NCI-H146 treated with DMSO at 0.1 percent for 48 hours (cell line): Measurements from ENCODE around the gene H3-3A.

Experiments
- DNase-seq: peaks from one replicate; lab custom pipeline; 2025; ENCODE audit not compliant: unreplicated experiment; lab: John Stamatoyannopoulos, UW

The H3-3A gene

DNA sequence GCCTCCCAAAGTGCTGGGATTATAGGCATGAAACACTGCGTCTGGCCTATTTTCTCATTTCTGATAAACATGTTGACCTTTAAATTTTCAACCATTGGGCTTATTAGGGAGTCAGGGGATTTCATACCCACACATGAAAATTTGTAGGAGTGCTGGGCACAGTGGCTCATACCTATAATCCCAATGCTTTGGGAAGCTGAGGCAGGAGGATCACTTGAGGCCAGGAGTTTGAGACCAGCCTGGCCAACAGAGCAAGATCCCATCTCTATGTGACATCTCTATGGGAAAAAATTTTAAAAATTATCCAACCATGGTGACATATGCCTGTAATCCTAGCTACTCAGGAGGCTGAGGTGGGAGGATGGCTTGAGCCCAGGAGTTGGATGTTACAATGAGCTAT, 10.5 kb upstream of the H3-3A start:
- DNase-seq = no peak

DNA sequence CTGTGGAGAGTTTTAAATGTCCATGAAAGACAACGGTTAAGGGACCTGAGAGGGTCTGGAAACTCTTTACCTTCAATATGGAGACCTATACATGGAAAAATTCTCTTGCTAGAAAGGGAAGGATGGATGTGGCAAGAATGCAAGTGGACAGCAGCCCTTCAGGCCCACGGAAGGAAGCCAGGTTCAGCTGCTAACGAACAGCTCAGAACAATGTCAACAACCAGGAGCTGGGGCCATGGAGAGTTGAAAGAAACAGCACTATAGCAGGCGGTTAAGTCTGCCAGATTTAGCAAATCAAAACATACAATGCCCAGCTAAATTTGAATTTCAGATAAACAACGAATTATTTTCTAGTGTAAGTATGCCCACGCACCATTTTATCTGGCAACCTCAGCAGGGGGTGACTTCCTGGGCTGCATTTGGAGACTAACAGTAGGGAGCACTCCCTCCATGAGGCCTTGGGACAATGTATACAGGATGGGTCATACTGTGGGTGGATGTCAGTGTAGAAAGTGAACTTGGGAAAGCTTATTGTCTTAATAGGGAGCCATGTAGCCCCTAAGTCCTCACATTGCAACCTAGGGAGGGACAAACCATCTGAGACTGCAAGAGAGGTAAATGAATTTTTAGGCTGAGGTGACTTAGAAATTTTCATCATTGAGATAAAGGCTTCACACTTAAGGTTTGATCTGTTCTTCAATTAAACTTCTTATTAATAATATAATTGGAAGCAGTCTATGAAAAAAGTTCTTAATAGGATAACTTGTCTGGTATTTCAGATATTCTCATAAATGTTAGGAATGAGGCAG, 7.8 kb upstream of the H3-3A start:
- peak; percentile 7 for DNase-seq

DNA sequence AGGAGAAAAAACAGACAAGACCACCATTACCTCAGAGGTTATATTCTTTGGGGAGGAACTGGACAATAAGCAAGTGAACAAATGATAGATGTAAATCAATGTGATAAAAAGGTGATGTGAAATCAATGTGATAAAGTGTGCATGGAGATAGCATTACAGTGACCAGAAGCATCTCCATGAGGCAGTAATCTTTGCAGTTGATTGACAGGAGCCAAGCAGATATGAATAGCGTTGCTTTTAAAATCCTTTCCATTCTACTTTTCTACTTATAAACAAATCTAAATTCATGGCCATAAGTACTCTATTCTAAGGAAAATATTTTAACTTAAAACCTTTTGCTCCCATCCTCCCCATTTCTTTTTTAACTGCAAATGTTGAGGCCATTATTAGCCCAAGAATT, 2.8 kb upstream of the H3-3A start:
- DNase-seq = no peak

DNA sequence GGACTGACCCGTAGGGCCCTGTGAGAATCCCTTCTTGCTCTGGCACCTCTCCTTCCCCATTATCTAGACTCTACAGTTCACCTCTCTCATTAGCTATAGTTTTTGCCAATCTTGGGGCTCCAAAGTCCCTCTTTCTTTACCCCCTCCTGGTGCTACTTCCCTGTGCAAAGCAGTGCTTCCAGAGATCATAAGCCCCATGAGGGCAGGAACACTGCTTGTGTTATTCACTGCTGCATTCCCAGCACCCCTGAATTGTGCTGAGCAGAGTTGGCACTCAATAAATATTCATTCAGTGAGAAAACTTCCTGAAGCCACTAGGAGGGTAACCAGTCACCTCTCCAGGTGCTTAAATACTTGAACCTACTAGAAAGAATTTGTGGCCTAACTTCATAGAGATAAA, 2.1 kb upstream of the H3-3A start:
- DNase-seq = no peak

- DNase-seq = peak; percentile 13
Observed at GRCh38 chr1:226061068-226061840, 1.3 kb upstream of the H3-3A start.

DNA sequence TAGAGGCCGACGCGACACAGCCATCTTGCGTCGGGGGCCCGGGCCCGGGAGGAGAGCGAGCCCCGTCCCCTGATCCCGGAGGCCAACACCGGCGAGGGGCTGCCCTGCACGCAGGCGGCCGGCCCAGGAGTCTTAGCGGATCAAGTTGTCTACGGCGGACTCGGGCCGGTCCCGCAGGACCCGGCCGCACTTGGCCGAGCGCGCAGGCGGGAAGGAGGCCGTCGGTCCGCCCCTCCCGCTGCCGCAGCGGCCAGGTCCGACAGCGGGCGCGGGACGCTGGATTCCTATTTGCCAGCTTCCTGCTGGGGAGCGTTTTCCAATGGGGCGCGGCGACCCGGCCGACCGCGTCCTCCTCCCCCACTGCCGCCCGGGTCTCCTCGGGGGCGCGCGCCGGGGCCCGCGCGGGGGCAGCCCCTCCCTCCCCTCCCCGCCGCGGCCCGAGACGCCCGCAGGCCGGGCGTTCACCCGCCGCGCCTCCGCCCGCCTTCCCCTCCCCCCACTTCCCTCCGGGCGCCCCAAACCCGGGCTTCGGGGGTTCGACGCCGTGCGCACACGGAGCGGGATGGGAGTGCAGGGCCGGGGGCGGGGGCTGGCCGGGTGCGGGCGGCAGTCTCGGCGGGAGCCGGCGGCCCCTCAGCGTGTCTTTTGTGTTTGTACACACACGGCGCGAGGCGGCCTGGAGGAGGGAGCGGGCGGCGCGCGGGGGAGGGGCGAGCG, 517 bp upstream of the H3-3A start:
- peak; percentile 60 for DNase-seq

GRCh38 chr1:226063224-226063976, 884 bp downstream of the H3-3A start:
- DNase-seq = peak; percentile 47

DNA sequence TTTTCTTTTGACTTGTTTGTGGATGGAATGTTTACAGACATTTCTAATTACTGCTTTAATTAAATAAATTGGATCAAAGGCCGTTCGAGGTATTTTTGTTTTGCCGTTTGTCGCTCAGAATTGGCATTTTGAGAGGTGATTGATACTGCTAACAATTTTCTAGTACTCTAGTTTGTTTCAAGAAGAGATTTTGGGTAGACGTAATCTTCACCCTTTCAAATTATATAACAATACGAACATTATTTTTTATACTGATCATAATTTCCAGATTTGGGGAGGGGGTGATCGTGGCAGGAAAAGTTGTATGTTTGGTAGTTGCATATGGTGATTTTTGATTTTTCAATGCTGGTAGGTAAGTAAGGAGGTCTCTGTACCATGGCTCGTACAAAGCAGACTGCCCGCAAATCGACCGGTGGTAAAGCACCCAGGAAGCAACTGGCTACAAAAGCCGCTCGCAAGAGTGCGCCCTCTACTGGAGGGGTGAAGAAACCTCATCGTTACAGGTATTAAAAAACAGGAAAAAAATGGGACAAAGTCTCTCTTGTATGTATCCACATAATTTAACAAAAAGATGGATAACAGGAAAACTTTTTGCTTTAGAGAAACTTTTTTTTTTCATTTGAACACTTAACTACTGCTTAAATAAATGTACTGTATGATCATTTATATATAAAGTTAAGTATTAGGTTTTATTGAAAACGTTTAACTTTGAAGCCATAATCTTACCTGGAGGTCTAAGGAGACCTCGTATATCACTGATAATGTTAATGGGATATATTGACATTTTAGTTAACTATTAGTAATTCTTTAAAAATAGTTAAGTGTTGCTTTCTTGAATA, 1.7 kb downstream of the H3-3A start:
- DNase-seq = peak; percentile 32

DNA sequence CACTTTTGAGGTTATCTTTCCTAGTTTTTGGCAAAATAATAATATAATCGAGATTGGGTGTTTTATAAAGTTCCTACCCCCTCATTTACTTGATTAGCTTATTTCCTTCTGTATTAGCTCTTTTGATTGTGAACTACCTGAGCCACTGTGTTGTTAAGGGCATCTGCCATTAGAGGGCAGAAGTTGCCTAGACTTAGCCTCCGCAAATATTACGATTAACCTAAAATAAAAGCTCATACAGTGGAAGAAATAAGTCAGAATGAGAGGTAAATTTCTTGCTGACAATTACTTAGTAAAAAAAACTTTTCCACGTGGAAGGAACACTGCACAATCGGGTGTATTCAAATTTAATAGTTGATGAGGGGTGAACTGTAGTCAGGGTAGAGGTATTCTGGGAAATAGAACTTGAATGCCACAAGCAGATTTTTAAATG, 2.3 kb downstream of the H3-3A start:
- DNase-seq = peak; percentile 41

- no peak for DNase-seq
Observed at GRCh38 chr1:226066415-226067078, 4.0 kb downstream of the H3-3A start.

DNA sequence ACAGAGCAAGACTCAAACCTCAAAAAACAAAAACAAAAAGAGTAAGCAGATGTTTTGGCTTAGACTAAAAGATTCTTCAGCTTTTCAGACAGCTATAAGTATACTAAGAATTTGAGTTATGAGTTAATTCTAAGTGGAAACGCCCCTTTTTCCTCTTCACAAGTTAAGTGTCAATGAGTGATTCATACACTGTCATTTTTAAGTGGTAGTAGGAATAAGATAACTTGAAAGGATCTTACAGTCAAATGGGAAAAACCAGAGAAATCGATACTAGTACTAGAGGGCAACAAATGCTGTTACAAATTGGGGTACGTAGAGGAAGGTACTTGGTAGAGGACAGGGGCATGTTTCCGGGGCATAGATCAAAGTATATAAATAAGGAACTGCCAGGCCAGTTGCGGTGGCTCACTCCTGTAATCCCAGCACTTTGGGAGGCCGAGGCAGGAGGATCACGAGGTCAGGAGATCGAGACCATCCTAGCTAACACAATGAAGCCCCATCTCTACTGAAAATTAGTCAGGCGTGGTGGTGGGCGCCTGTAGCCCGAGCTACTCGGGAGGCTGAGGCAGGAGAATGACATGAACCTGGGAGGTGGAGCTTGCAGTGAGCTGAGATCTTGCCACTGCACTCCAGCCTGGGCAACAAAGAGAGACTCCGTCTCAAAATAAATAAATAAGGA, 7.4 kb downstream of the H3-3A start:
- no peak for DNase-seq

GRCh38 chr1:226072347-226072746, 9.8 kb downstream of the H3-3A start:
- DNase-seq = no peak

DNA sequence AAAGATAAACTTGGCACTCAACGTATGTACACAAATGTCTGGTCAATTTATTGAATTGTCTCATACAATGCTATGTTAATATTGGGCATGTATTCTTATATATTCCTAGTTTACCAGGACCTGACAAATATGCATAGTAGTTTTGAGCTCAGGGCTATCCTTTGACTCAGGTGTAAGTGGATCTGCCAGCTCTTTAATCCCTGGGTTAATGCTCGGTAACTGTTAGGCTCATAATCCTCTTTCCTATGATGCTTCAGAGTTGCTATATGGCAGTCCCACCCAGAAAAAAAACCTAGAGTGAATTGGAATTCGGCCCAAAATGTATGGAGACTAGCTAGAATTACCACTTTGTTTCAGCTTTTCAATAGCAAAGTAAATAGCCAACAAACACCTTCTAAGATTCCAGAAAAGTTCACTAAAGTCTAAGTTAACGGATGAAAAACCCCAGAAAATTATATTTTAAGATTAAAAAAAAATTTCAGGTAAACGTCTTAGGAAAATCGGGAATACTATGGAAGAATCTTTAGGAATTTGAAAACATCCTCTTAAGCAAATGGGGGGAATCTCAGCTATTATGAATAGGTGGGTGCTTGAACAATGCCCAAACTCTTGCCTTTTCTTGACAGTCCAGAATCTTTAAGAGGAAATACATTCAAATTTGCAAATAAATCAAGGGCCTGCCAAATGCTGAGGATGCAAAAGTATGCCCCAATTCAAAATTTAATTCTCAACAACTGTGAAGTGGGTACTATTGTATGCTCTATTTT, 10.9 kb downstream of the H3-3A start:
- DNase-seq = no peak

DNA sequence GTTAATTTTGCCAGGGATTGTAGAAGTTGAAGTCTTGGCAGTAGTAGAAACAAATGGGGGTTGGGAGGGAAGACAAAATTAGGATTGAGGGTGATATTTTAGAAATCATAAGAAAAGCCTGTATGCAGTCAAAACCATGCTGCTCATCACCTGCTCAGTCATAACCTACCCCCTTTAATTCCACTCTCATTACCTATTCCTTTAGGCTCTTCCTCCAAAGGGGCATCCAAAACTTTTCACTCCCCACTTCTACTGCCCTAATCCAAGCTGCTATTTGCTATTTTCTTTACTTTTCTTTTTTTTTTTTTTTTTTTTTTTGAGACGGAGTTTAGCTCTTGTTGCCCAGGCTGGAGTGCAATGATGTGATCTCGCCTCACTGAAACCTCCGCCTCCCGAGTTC, 11.5 kb downstream of the H3-3A start:
- DNase-seq = no peak

DNA sequence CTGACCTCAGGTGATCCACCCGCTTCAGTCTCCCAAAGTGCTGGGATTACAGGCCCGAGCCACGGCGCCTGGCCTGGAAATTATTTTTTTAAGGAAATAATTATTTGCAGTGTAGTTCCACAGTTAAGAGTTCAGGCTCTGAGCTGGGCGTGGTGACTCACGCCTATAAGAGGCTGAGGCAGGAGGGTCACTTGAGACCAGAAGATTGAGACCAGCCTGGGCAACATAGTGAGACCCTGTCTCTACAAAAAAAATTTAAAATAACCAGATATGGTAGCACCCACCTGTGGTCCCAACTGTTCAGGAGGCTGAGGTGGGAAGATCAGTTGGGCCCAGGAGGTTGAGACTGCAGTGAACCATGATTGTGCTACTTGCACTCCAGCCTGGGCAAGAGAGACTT, 13.9 kb downstream of the H3-3A start:
- no peak for DNase-seq

- no peak for DNase-seq
Observed at GRCh38 chr1:226078374-226078773, 15.9 kb downstream of the H3-3A start.

DNA sequence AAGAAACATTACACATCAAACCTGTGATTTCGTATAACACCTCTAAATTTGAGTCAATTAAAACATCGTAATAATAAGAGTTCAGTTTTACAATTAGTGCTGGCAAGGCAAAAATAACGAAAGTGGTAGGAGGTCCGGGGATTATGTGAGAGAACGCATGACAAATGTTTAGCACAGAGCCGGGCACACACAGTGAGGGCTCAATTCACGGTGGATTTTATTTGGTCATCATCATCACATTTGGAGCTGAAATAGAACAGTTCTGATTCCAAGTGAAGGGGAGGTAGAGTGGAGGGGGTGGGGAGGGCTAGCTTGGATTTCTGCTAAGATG, 20.0 kb downstream of the H3-3A start:
- DNase-seq = no peak

- DNase-seq = peak; percentile 50
Observed at GRCh38 chr1:226082959-226083301, 20.4 kb downstream of the H3-3A start.
